GM18868 (cell line): Measurements from ENCODE around the gene FKBP9.
"Not testable (repeated sequence)": the region's sequence is repeated elsewhere in the genome, so short reads cannot be mapped to it uniquely, and the experiment has no call there.

Experiments used
- ATAC-seq: cut with Tn5 transposase; IDR thresholded peaks from one replicate; pipeline ENCODE4 v1.9.1; 2021; ENCODE audit warnings: mild to moderate bottlenecking, moderate library complexity; ENCODE audit not compliant: unreplicated experiment

The FKBP9 gene

GRCh38 chr7:33003111-33003510 is 45.9 kb downstream of the FKBP9 start:
- ATAC-seq: not testable (repeated sequence)

GRCh38 chr7:33004104-33004616 is 46.9 kb downstream of the FKBP9 start:
- not testable (repeated sequence) for ATAC-seq

- ATAC-seq: not testable (repeated sequence)
These were observed 48.0 kb downstream of the FKBP9 start for GRCh38 chr7:33005193-33005592.

GRCh38 chr7:33005690-33006089 is 48.5 kb downstream of the FKBP9 start:
- not testable (repeated sequence) for ATAC-seq

- ATAC-seq: no peak
These were observed 52.5 kb downstream of the FKBP9 start for GRCh38 chr7:33009734-33010133.

- no peak for ATAC-seq
These were observed 55.1 kb downstream of the FKBP9 start for GRCh38 chr7:33012364-33012763.

GRCh38 chr7:33024189-33024757 is 67.0 kb downstream of the FKBP9 start:
- ATAC-seq: no peak

GRCh38 chr7:33035776-33036175 is 78.5 kb downstream of the FKBP9 start:
- ATAC-seq: no peak

GRCh38 chr7:33038639-33039038 is 81.4 kb downstream of the FKBP9 start:
- ATAC-seq: no peak

GRCh38 chr7:33039257-33039902 is 82.1 kb downstream of the FKBP9 start:
- peak; percentile 32 for ATAC-seq

- no peak for ATAC-seq
These were observed 82.7 kb downstream of the FKBP9 start for GRCh38 chr7:33039903-33040292.

GRCh38 chr7:33040803-33041516 is 83.7 kb downstream of the FKBP9 start:
- ATAC-seq: peak; percentile 91

- ATAC-seq: no peak
These were observed 84.6 kb downstream of the FKBP9 start for GRCh38 chr7:33041631-33042428.

- ATAC-seq: peak; percentile 19
These were observed 86.5 kb downstream of the FKBP9 start for GRCh38 chr7:33043501-33044400.

GRCh38 chr7:33044401-33044718 is 87.1 kb downstream of the FKBP9 start:
- no peak for ATAC-seq

GRCh38 chr7:33044986-33045385 is 87.7 kb downstream of the FKBP9 start:
- no peak for ATAC-seq

- no peak for ATAC-seq
These were observed 91.0 kb downstream of the FKBP9 start for GRCh38 chr7:33048257-33048656.

GRCh38 chr7:33048704-33049103 is 91.5 kb downstream of the FKBP9 start:
- no peak for ATAC-seq

- peak; percentile 68 for ATAC-seq
These were observed 93.5 kb downstream of the FKBP9 start for GRCh38 chr7:33050535-33051318.

GRCh38 chr7:33053721-33054120 is 96.5 kb downstream of the FKBP9 start:
- ATAC-seq: no peak
